OCI-LY1 (cell line): ENCODE data around the gene ATP11A.

ENCODE experiments used
- CTCF ChIP-seq: fragments of 200-600 bp; sonication (generic), shearing (Covaris generic); IDR thresholded peaks from 2 replicates; pipeline ENCODE4 v1.5.1; 2017; ENCODE audit warnings: mild to moderate bottlenecking, antibody characterized with exemption, low read length, moderate library complexity, mixed read lengths
- EZH2 ChIP-seq: fragments of 200-600 bp; sonication (generic), shearing (Covaris generic); IDR thresholded peaks from 2 replicates; pipeline ENCODE4 v1.8.0; 2017; ENCODE audit warnings: borderline replicate concordance, mixed run types, mild to moderate bottlenecking, antibody characterized with exemption, low read length, moderate library complexity, mixed read lengths

GRCh38 chr13:112898621-112899280 is 208.9 kb downstream of the ATP11A start:
- TF ChIP-seq CTCF: no peak
- TF ChIP-seq EZH2: no peak
